Stimulated activated CD8-positive, alpha-beta memory T cell treated with anti-CD3 and anti-CD28 coated beads, Interleukin-12 subunit alpha, Interleukin-12 subunit beta, amount 100 ng/mL, for 4 hours (primary cell): ENCODE measurements around the gene WNT1.
A peak's percentile ranks its signal among the peaks of the same experiment; 100 is the strongest.

Experiments
- DNase-seq: peaks from one replicate; pipeline ENCODE4 v3.0.0-alpha.2; 2020; ENCODE audit warnings: low read depth

Gene WNT1

GRCh38 chr12:48961801-48962200 lies 16.3 kb upstream of the WNT1 start:
- DNase-seq, result no peak

- no peak for DNase-seq
Observed at GRCh38 chr12:48965298-48965838, 12.8 kb upstream of the WNT1 start.

GRCh38 chr12:48966177-48966895 lies 11.8 kb upstream of the WNT1 start:
- no peak for DNase-seq

GRCh38 chr12:48967991-48968390 lies 10.1 kb upstream of the WNT1 start:
- no peak for DNase-seq

- DNase-seq, result no peak
Observed at GRCh38 chr12:48968467-48968866, 9.7 kb upstream of the WNT1 start.

- no peak for DNase-seq
Observed at GRCh38 chr12:48969160-48969771, 8.9 kb upstream of the WNT1 start.

- DNase-seq, result peak; percentile 40
Observed at GRCh38 chr12:48969833-48970701, 8.1 kb upstream of the WNT1 start.

GRCh38 chr12:48970702-48971334 lies 7.3 kb upstream of the WNT1 start:
- no peak for DNase-seq

GRCh38 chr12:48972213-48972951 lies 5.7 kb upstream of the WNT1 start:
- peak; percentile 24 for DNase-seq

- no peak for DNase-seq
Observed at GRCh38 chr12:48972952-48973483, 5.1 kb upstream of the WNT1 start.

- DNase-seq, result no peak
Observed at GRCh38 chr12:48973531-48973930, 4.6 kb upstream of the WNT1 start.

- DNase-seq, result no peak
Observed at GRCh38 chr12:48973941-48974673, 4.0 kb upstream of the WNT1 start.

- peak; percentile 72 for DNase-seq
Observed at GRCh38 chr12:48977290-48978281, 536 bp upstream of the WNT1 start.

GRCh38 chr12:48978741-48979601 lies 849 bp downstream of the WNT1 start:
- DNase-seq, result no peak

- peak; percentile 34 for DNase-seq
Observed at GRCh38 chr12:48979602-48980388, 1.7 kb downstream of the WNT1 start.

- no peak for DNase-seq
Observed at GRCh38 chr12:48980389-48980952, 2.3 kb downstream of the WNT1 start.
